PC-9 (cell line): ENCODE data around the gene UBALD2.
"Not testable (repeated sequence)": the region's sequence is repeated elsewhere in the genome, so short reads cannot be mapped to it uniquely, and the experiment has no call there.

ENCODE experiments used
- CTCF ChIP-seq: fragments of 200-600 bp; sonication (generic); conservative IDR thresholded peaks from 2 replicates; pipeline ENCODE4 v1.6.1; 2017; ENCODE audit warnings: mixed run types, antibody characterized with exemption, mild to moderate bottlenecking, moderate library complexity
- EZH2 ChIP-seq: fragments of 200-600 bp; sonication (generic); IDR thresholded peaks from 2 replicates; pipeline ENCODE4 v1.8.0; 2017; ENCODE audit warnings: antibody characterized with exemption, low read depth

GRCh38 chr17:76256430-76257050 is 8.6 kb upstream of the UBALD2 start:
- TF ChIP-seq CTCF, EZH2: not testable (repeated sequence)
